Rectal smooth muscle tissue (tissue), 1 donor: ENCODE data around the gene CCDC57.
"Not testable (repeated sequence)": the region's sequence is repeated elsewhere in the genome, so short reads cannot be mapped to it uniquely, and the experiment has no call there.

Experiments
- H3K27ac ChIP-seq: one replicate; pipeline ENCODE4 v1.7.0; 2013; ENCODE audit warnings: low read depth, low read length, inconsistent platforms
- H3K27me3 ChIP-seq: one replicate; pipeline ENCODE4 v1.7.0; 2013; ENCODE audit warnings: low read length; ENCODE audit not compliant: control insufficient read depth, insufficient read depth
- H3K36me3 ChIP-seq: one replicate; pipeline ENCODE4 v1.7.0; 2013; ENCODE audit warnings: low read length; ENCODE audit not compliant: control insufficient read depth, insufficient read depth
- H3K4me1 ChIP-seq: one replicate; pipeline ENCODE4 v1.7.0; 2013; ENCODE audit warnings: low read length; ENCODE audit not compliant: control insufficient read depth, insufficient read depth
- H3K4me3 ChIP-seq: one replicate; pipeline ENCODE4 v1.7.0; 2013; ENCODE audit warnings: low read length
- H3K9ac ChIP-seq: one replicate; pipeline ENCODE4 v1.7.0; 2013; ENCODE audit warnings: low read length

CCDC57 gene

GRCh38 chr17:82213251-82214011 is 789 bp upstream of the CCDC57 start:
- no peaks in the 10 kb centered on the region for H3K36me3 ChIP-seq
- H3K9ac ChIP-seq, result peak overlapping the region; percentile 56
- no peaks in the 10 kb centered on the region for H3K27me3 ChIP-seq
- peak overlapping the region; percentile 62 for H3K4me3 ChIP-seq
- H3K4me1 ChIP-seq, result peaks cover 6% of the 10 kb centered on the region
- peak overlapping the region; percentile 79 for H3K27ac ChIP-seq

- H3K27ac ChIP-seq, H3K4me3 ChIP-seq, H3K36me3 ChIP-seq, H3K4me1 ChIP-seq, H3K27me3 ChIP-seq, H3K9ac ChIP-seq: not testable (repeated sequence)
These were observed 2.0 kb downstream of the CCDC57 start for GRCh38 chr17:82210655-82211054.

DNA sequence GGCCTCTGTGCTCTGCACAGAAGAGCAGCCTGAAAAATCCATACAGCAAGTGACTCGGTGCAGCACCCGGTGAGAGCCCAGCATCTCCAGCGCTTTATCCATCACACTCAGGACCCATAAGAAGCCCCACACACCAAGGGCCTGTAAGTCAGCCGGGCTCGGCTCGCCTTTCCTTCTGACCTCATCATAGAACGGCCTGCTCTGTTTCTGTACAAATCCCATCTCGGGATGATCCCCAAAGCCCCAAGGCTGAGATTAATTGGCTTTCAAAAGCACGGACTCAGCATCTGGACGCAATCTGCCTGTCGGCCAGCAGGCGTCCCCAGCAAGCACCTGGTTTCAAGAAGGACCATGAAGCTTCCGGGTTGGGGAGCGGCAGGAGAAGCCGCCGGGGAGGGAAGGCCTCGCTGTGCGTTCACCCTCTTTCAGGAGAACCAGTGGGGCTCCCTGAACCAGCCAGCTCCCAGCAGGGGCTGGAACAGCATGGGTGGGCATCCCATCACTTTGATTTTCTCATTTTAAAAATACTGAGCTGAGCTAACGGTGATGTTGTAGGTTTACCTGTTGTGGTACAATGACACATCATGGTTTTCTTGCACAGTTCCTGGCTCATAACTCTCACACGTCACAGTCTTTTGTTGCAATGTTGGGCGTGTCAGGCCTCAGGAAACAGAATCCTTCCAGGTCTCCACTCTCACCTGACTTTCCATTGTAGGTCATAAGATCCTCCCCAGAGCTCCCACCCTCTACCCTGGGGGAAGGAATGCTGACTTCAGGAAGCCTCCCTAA is 6.7 kb downstream of the CCDC57 start:
- H3K27me3 ChIP-seq, result no peaks in the 10 kb centered on the region
- peak overlapping the region; percentile 6 for H3K9ac ChIP-seq
- peak overlapping the region; percentile 20 for H3K4me3 ChIP-seq
- H3K36me3 ChIP-seq, result no peaks in the 10 kb centered on the region
- H3K27ac ChIP-seq, result no peak overlapping the region
- peaks cover 4% of the 10 kb centered on the region for H3K4me1 ChIP-seq

DNA sequence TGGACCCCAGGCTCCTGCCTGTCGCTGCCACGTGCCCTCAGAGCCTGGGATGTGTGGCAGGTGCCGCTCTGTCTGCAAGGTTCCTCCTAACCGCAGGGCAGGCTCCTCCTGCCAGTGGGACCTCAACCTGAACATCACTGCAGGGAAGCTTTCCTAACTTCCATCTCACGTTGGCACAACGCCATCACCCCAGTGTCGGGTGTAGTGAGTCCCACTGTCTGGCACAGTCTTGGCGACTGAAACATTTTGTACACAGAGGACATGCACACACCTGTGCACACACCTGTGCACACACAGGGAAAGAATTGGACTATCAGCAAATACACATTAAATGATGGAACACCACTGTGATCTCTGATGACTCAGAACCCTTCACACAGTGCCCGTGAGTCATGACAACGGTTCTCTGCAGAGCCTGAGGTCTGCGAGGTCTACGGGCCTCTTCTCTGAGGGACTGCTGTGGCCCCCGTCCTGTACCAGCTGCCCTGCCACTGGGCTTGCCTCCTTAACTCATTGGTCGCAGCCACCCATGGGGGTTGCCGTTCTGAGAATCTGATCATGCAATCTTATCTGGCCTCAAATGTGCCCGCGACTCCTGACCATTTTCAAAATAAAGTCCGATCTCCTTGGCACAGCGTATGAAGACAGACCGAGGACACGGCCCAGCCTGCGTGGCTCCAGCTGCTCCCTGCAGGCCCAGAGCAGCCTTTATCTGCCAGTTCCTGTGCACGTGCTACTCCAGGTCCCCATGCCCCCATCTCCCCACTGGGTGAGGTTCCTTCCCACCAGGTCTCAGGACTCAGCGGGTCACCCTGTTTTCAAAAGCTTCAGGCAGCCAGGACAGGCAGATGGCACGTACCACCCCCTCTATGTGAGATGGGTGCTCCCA is 7.6 kb downstream of the CCDC57 start:
- H3K9ac ChIP-seq, result no peak overlapping the region
- H3K27me3 ChIP-seq, result no peaks in the 10 kb centered on the region
- no peak overlapping the region for H3K4me3 ChIP-seq
- H3K36me3 ChIP-seq, result peaks cover under 1% of the 10 kb centered on the region
- H3K27ac ChIP-seq, result no peak overlapping the region
- peaks cover 4% of the 10 kb centered on the region for H3K4me1 ChIP-seq

DNA sequence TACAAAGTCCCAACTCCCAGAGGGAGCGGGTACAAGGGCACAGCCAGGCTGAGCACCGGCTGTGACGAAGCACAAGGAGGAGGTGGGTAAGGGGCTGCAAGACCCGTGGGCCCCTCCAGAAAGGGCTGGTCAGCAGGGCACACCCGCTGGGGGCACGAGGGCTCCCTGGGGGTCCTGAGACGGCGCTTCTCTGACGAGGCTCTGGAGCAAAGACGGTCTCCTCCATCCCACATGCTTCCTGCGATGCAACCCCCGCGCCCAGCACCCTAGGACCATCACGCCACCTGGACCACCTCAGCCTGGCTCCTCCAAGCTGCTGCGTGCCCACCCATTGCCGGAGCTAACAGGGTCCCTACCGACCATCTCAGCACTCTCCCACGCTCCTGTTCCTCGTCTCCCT is 8.7 kb downstream of the CCDC57 start:
- Histone ChIP-seq H3K4me1 (peaks cover 4% of the 10 kb centered on the region), H3K9ac (no peak overlapping the region), H3K36me3 (peaks cover 8% of the 10 kb centered on the region), H3K27me3 (no peaks in the 10 kb centered on the region), H3K27ac (no peak overlapping the region), H3K4me3 (no peak overlapping the region)

DNA sequence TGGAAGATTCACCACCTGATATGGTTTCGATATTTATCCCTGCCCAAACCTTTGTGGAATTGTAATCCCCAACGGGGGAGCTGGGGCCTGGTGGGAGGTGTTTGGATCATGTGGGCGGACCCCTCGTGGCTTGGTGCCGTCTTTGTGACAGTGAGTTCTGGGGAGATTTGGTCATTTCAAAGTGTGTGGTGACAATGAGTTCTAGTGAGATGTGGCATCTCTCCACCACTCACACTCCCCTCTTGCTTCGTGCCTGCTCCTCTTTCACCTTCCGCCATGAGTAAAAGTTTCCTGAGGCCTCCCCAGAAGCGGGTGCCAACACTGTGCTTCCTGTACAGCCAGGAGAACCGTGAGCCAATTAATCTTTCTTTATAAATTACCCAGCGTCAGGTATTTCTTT is 9.7 kb downstream of the CCDC57 start:
- Histone ChIP-seq H3K36me3 (peaks cover 9% of the 10 kb centered on the region), H3K27ac (no peak overlapping the region), H3K27me3 (no peaks in the 10 kb centered on the region), H3K4me1 (peaks cover 4% of the 10 kb centered on the region), H3K4me3 (no peak overlapping the region), H3K9ac (no peak overlapping the region)

DNA sequence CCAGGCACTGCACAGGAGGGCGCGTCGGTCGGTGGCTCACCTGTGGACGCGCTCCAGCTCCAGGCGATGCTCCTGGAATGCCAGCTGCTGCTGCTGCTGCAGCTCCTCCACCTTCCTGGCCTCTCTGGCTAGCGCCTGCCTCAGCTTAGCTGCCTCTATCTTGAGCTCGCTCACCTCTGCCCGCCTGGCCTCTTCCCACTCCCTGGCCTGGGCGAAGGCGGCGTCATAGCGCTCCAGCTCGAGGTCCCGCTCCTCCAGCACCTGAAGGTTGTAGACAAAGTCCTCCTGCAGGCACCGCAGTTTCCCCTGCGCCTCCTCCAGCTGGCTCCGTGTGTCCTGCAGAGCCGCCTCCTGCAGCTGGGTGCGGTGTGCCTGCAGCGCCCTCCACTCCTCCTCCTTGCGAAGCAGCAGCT is 11.1 kb downstream of the CCDC57 start:
- H3K4me3 ChIP-seq, result no peak overlapping the region
- no peak overlapping the region for H3K27ac ChIP-seq
- no peaks in the 10 kb centered on the region for H3K27me3 ChIP-seq
- H3K36me3 ChIP-seq, result peaks cover 14% of the 10 kb centered on the region
- peaks cover 4% of the 10 kb centered on the region for H3K4me1 ChIP-seq
- H3K9ac ChIP-seq, result no peak overlapping the region

DNA sequence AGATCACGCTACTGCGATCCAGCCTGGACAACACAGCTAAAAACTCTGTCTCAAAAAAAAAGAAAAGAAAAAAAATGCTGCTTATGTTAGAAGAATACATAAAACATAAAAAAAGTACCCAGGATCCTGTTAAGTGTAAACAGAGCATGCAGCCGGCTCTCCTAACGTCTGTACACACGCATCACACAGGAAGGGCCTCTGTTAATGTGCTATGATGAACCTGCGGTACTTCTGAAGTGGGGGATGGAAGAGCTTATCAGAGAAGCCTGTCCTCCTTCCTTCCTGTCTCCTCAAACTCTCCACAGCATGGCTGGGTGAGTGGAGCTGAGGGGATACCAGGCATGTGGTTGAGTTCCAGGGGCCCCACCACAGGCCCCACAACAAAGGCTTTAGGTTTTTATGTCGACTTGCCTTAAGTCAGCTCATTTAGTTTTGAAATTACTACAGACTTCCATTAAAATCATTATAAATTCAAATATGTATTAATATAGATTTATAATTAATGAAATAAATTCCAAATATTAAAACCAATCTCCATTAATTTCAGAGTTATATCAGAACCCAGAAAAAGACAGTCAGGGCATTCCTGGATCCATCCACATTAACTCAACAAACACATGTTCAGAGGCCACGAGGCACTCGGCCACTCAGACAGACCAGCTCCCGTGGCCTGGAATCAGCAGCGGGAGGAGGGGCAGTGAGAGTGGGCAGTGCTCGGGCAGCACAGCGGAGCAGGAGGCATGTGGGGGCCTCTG is 11.7 kb downstream of the CCDC57 start:
- Histone ChIP-seq H3K4me1 (peaks cover under 1% of the 10 kb centered on the region), H3K27me3 (no peaks in the 10 kb centered on the region), H3K36me3 (peaks cover 14% of the 10 kb centered on the region), H3K4me3 (no peak overlapping the region), H3K9ac (no peak overlapping the region), H3K27ac (no peak overlapping the region)

DNA sequence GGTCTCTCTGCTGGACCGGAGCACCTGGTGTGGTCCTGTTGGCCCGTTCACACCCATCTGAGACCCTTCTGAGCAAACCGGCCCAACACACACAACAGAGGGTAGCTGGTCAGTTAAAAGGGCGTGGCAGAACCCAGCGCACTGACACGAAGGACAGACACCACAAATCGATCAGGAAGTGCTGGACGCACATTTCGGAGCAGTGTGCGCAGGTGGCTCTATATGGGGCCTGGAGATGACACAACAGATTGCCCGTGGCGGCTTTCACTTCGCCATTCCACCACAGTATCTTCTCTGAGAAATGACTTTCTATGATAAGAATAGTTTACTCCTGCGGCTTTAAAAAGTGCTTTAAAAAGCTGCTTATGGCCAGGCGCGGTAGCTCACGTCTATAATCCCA is 12.5 kb downstream of the CCDC57 start:
- no peaks in the 10 kb centered on the region for H3K27me3 ChIP-seq
- no peaks in the 10 kb centered on the region for H3K4me1 ChIP-seq
- H3K4me3 ChIP-seq, result no peak overlapping the region
- peaks cover 14% of the 10 kb centered on the region for H3K36me3 ChIP-seq
- H3K27ac ChIP-seq, result no peak overlapping the region
- H3K9ac ChIP-seq, result no peak overlapping the region

- H3K4me3 ChIP-seq, result no peak overlapping the region
- no peak overlapping the region for H3K9ac ChIP-seq
- H3K4me1 ChIP-seq, result no peaks in the 10 kb centered on the region
- no peaks in the 10 kb centered on the region for H3K27me3 ChIP-seq
- no peak overlapping the region for H3K27ac ChIP-seq
- H3K36me3 ChIP-seq, result peaks cover 14% of the 10 kb centered on the region
These were observed 13.1 kb downstream of the CCDC57 start for GRCh38 chr17:82199496-82199895.

DNA sequence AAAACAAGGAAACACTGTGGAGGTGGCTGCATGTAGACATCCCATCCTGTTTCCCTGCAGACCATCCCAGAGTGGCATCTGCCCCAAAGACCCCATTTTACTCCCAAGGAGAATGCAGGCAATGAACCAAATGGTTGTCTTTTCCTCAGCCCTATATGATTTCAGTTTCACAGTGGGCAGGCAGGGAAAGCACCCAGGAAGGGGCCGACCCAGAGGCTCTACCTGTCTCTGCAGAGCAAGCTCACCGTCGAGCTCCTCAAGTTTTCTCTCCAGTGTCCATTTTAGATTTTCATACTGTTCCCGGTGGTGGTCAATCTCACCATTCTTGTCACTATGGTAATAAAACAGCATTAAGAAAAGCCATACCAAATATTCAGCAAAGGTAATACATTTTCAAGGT is 14.6 kb downstream of the CCDC57 start:
- Histone ChIP-seq H3K36me3 (peaks cover 14% of the 10 kb centered on the region), H3K27ac (no peak overlapping the region), H3K4me3 (no peak overlapping the region), H3K27me3 (no peaks in the 10 kb centered on the region), H3K4me1 (no peaks in the 10 kb centered on the region), H3K9ac (no peak overlapping the region)
